ENCODE measurements around the gene TMEM267.

GRCh38 chr5:43425983-43426382 is 57.7 kb downstream of the TMEM267 start:
- no peak for TF ChIP-seq CTCF (conservative IDR thresholded peaks at IDR 0.05; ENCODE audit: low read length)
- TF ChIP-seq EZH2phosphoT487 (IDR thresholded peaks at IDR 0.05; ENCODE audit: borderline replicate concordance, low read depth, low read length): no peak
